OCI-LY7 (cell line): Measurements from ENCODE around the gene DNAH14.

Experiments
- CTCF ChIP-seq: fragments of 200-600 bp; sonication (generic); conservative IDR thresholded peaks from 2 replicates; pipeline ENCODE4 v1.5.1; 2014; ENCODE audit warnings: mild to moderate bottlenecking, antibody characterized with exemption, low read length, moderate library complexity, mixed read lengths
- EZH2phosphoT487 ChIP-seq: fragments of 200-600 bp; sonication (generic); IDR thresholded peaks from 2 replicates; pipeline ENCODE4 v1.6.1; 2018; ENCODE audit warnings: low read depth, borderline replicate concordance, mild to moderate bottlenecking, mixed run types, antibody characterized with exemption, low read length, moderate library complexity, mixed read lengths

DNA sequence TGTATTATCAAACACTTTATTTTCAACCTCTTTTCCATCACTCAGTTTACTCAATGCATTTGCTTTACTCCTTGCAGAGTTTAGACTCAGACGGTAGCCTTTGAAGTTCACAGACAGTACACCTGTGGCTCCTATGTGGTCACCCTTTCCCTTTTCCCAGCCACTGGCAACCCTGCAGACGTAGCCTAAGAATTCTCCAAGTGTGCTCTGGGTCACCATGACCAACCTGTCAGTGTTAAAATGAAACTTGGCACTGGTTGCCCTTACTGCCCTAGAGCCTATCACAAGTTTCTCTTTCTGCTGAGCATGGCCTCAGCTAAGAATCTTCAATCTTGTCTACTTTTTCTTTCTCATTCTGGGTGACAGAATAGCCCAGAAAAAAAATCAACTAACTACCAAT lies 25.5 kb upstream of the DNAH14 start:
- TF ChIP-seq CTCF = no peak
- no peak for TF ChIP-seq EZH2phosphoT487
